Endothelial cell of umbilical vein (primary cell): ENCODE measurements around the gene GRM4.

Experiments used
- JUN ChIP-seq: IDR thresholded peaks from 2 replicates; pipeline ENCODE4 v1.6.1; 2011; ENCODE audit warnings: borderline replicate concordance, low read depth; ENCODE audit not compliant: insufficient read length, insufficient read depth
- POLR2A ChIP-seq: IDR thresholded peaks from 2 replicates; pipeline ENCODE4 v1.6.1; 2012; ENCODE audit warnings: low read depth, mild to moderate bottlenecking, control low read depth, low read length
- TF ChIP-seq, protein P1 (sequence below), 2 donors: IDR thresholded peaks; 1 replicate in 1 of 2; 2 replicates in 1 of 2; pipeline ENCODE4 v1.5.1; 2011; ENCODE audit warnings: low read length in 2 of 2, mild to moderate bottlenecking in 2 of 2, moderate library complexity in 2 of 2, control low read depth in 1 of 2, inconsistent platforms in 1 of 2, low read depth in 1 of 2; ENCODE audit not compliant: insufficient read depth in 1 of 2; ENCODE audit errors: extremely low read depth in 1 of 2

DNA sequence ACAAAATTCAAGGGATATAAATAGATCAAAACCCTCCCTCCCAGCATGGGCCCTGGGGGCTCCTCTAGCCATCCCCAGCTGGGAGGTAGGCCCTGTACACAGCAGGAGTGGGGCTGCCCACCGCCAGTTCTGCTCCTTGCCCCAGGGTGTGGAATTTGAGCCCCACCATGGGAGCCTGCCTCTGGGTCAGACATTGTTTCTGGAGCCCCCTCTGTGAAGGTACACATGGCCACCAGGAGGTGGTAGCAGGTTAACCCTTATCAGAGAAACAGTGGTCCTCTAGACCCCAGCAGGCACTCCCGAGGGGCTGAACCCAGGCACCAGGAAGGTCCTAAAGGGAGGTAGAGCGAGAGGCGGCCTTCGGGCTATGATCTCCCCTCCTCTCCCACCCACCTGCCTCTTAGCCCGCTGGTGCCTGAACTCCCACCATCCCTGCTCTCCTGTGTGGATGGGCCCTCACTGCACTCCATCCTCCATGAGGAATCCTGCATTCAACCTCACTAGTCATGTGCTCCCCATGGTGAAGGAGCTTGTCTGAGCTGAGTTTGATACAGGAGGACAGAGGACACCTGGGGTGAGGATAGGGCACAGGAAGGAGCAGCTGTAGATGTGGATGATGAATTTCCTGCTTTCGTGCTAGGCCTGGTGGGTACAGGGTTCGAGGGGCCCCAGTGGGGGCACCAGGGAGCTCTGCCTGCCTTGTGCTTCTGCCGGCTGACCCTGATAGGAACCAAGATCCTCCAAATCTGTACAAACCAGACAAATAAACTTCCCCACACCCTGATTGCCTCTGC lies 114.9 kb downstream of the GRM4 start:
- TF ChIP-seq, protein P1, sequence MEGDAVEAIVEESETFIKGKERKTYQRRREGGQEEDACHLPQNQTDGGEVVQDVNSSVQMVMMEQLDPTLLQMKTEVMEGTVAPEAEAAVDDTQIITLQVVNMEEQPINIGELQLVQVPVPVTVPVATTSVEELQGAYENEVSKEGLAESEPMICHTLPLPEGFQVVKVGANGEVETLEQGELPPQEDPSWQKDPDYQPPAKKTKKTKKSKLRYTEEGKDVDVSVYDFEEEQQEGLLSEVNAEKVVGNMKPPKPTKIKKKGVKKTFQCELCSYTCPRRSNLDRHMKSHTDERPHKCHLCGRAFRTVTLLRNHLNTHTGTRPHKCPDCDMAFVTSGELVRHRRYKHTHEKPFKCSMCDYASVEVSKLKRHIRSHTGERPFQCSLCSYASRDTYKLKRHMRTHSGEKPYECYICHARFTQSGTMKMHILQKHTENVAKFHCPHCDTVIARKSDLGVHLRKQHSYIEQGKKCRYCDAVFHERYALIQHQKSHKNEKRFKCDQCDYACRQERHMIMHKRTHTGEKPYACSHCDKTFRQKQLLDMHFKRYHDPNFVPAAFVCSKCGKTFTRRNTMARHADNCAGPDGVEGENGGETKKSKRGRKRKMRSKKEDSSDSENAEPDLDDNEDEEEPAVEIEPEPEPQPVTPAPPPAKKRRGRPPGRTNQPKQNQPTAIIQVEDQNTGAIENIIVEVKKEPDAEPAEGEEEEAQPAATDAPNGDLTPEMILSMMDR (IDR thresholded peaks at IDR 0.05; ENCODE audit: extremely low read depth in 1 of 2, insufficient read depth in 1 of 2, low read depth in 1 of 2, low read length in 2 of 2), result no peak
- TF ChIP-seq POLR2A, result no peak
- no peak for TF ChIP-seq JUN
